OCI-LY7 (cell line): ENCODE results near the gene EIF2B1. TPM values are rescaled to one million over a fixed set of nuclear protein-coding genes. Genes with fewer than 3 reads are reported as not detected.

Experiments used
- BruUV-seq: library from RNA; stranded (reverse); fragments of 400-500 nt; replicated peaks from 2 replicates; lab custom pipeline; 2021; lab: Mats Ljungman, UMichigan
- CTCF ChIA-PET: fragments of 300-600 bp; sonication (Branson Sonifier 250); formaldehyde crosslinking; loops from one replicate; lab custom pipeline; 2022; ENCODE audit warnings: antibody characterized with exemption; ENCODE audit not compliant: unreplicated experiment; lab: Charles Lee
- POLR2A ChIA-PET: fragments of 300-600 bp; sonication (Branson Sonifier 250); formaldehyde crosslinking; loops from one replicate; lab custom pipeline; 2022; ENCODE audit warnings: antibody characterized with exemption; lab: Charles Lee
- DNase-seq: peaks from one replicate; pipeline ENCODE4 v3.0.0-alpha.2; 2015; ENCODE audit warnings: low spot score
- H2AFZ ChIP-seq: fragments of 200-600 bp; sonication (generic), shearing (Covaris generic); 2 replicates; pipeline ENCODE4 v1.6.1; 2014; ENCODE audit warnings: mild to moderate bottlenecking, antibody characterized with exemption, low read length, moderate library complexity
- H3K27ac ChIP-seq: fragments of 200-600 bp; sonication (generic); 2 replicates; pipeline ENCODE4 v1.5.1; 2014; ENCODE audit warnings: mixed run types, low read depth, mild to moderate bottlenecking, moderate library complexity, low read length, inconsistent platforms; ENCODE audit not compliant: poor library complexity, severe bottlenecking
- H3K36me3 ChIP-seq: fragments of 200-600 bp; sonication (generic); 2 replicates; pipeline ENCODE4 v1.6.1; 2014; ENCODE audit warnings: mild to moderate bottlenecking, antibody characterized with exemption, low read length, moderate library complexity, mixed read lengths; ENCODE audit not compliant: insufficient read depth
- H3K4me1 ChIP-seq: fragments of 200-600 bp; sonication (generic); 2 replicates; pipeline ENCODE4 v1.5.1; 2014; ENCODE audit warnings: mild to moderate bottlenecking, low read length; ENCODE audit not compliant: insufficient read depth, poor library complexity, severe bottlenecking
- H3K4me2 ChIP-seq: fragments of 200-600 bp; sonication (generic); 2 replicates; pipeline ENCODE4 v1.6.1; 2014; ENCODE audit warnings: mild to moderate bottlenecking, low read length
- H3K4me3 ChIP-seq: fragments of 200-600 bp; sonication (generic); 2 replicates; pipeline ENCODE4 v1.5.1; 2014; ENCODE audit warnings: mild to moderate bottlenecking, low read depth, low read length; ENCODE audit not compliant: poor library complexity, severe bottlenecking
- H3K79me2 ChIP-seq: fragments of 200-600 bp; sonication (generic); 2 replicates; pipeline ENCODE4 v1.6.1; 2016; ENCODE audit warnings: low read depth, mild to moderate bottlenecking, low read length, moderate library complexity, mixed read lengths; ENCODE audit not compliant: insufficient read depth
- H3K9me2 ChIP-seq: fragments of 200-600 bp; sonication (generic); 2 replicates; pipeline ENCODE4 v1.6.1; 2016; ENCODE audit warnings: mild to moderate bottlenecking, low read length, mixed read lengths; ENCODE audit not compliant: insufficient read depth
- H3K9me3 ChIP-seq: fragments of 200-600 bp; sonication (generic); 2 replicates; pipeline ENCODE4 v1.6.1; 2014; ENCODE audit warnings: mild to moderate bottlenecking, mixed run types, low read length, mixed read lengths
- H4K20me1 ChIP-seq: fragments of 200-600 bp; sonication (generic); 2 replicates; pipeline ENCODE4 v1.6.1; 2014; ENCODE audit warnings: mild to moderate bottlenecking, antibody characterized with exemption, low read length, moderate library complexity, mixed read lengths; ENCODE audit not compliant: insufficient read depth
- EZH2phosphoT487 ChIP-seq: fragments of 200-600 bp; sonication (generic); IDR thresholded peaks from 2 replicates; pipeline ENCODE4 v1.6.1; 2018; ENCODE audit warnings: low read depth, borderline replicate concordance, mild to moderate bottlenecking, mixed run types, antibody characterized with exemption, low read length, moderate library complexity, mixed read lengths
- intact Hi-C: fragments of 100-400 bp; cut with micrococcal nuclease; formaldehyde crosslinking; loops from one replicate; pipeline ENCODE4 v1.10.0; 2022; ENCODE audit not compliant: unreplicated experiment
- total RNA-seq, 2 experiments: library from RNA; depleted of rRNA in 1 of 2; stranded (reverse); fragments of >200 nt in 1 of 2; shearing (Covaris generic) in 1 of 2; gene quantifications; 2 replicates each; pipeline ENCODE4 v1.2.3, GENCODE V29; 2014 to 2022
- TF ChIP-seq, protein P1 (sequence below): fragments of 200-600 bp; sonication (generic); conservative IDR thresholded peaks from 2 replicates; pipeline ENCODE4 v1.5.1; 2014; ENCODE audit warnings: mild to moderate bottlenecking, antibody characterized with exemption, low read length, moderate library complexity, mixed read lengths

EIF2B1 gene
- total RNA-seq, 2 experiments from 2014 or later: 60.3 to 72.8 TPM

DNA sequence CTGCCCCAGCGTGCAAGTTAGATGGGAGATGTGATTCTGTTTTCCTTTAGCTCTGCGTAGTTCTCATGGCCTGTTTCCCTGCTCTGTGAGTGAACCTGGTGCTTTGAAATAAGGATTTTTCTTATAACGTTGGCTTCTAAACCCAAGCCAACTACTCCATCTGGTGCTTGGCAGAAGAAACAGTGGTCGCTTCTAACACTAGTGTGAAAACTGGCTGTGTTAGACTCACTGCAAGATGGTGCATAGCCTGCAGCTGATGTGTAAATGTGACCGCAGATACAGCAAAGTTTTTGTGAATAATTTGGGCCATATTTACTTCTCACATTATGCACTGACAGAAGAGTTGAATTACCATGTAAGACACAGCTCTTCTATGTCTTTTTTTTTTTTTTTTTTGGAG, 12.4 kb upstream of the EIF2B1 start:
- ChIA-PET POLR2A (interaction anchor here (0.6 to 1.8 kb wide), 3 partner anchors 11 to 330 kb away, joined by 3 to 6 read pairs (median 4); no protein-coding TSS in a partner anchor), CTCF (interaction anchor here (0.6 kb wide), 1 partner anchor 25 kb away, joined by 3 read pairs; the partner anchor contains the start of gene TCTN2)
- H2AFZ ChIP-seq: no peak overlapping the region
- no peak overlapping the region for H3K4me2 ChIP-seq
- no peaks in the 10 kb centered on the region for H3K9me3 ChIP-seq
- no peaks in the 10 kb centered on the region for H3K9me2 ChIP-seq
- no peak for TF ChIP-seq EZH2phosphoT487
- TF ChIP-seq, protein P1, sequence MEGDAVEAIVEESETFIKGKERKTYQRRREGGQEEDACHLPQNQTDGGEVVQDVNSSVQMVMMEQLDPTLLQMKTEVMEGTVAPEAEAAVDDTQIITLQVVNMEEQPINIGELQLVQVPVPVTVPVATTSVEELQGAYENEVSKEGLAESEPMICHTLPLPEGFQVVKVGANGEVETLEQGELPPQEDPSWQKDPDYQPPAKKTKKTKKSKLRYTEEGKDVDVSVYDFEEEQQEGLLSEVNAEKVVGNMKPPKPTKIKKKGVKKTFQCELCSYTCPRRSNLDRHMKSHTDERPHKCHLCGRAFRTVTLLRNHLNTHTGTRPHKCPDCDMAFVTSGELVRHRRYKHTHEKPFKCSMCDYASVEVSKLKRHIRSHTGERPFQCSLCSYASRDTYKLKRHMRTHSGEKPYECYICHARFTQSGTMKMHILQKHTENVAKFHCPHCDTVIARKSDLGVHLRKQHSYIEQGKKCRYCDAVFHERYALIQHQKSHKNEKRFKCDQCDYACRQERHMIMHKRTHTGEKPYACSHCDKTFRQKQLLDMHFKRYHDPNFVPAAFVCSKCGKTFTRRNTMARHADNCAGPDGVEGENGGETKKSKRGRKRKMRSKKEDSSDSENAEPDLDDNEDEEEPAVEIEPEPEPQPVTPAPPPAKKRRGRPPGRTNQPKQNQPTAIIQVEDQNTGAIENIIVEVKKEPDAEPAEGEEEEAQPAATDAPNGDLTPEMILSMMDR: no peak
- peaks cover 79% of the 10 kb centered on the region for H3K36me3 ChIP-seq
- H3K27ac ChIP-seq: no peak overlapping the region
- no peak for DNase-seq
- BruUV-seq: no TSS peak
- H3K4me3 ChIP-seq: no peak overlapping the region
- H4K20me1 ChIP-seq: no peaks in the 10 kb centered on the region
- H3K79me2 ChIP-seq: no peaks in the 10 kb centered on the region
- H3K4me1 ChIP-seq: no peaks in the 10 kb centered on the region
- intact Hi-C loops: no loop called here

DNA sequence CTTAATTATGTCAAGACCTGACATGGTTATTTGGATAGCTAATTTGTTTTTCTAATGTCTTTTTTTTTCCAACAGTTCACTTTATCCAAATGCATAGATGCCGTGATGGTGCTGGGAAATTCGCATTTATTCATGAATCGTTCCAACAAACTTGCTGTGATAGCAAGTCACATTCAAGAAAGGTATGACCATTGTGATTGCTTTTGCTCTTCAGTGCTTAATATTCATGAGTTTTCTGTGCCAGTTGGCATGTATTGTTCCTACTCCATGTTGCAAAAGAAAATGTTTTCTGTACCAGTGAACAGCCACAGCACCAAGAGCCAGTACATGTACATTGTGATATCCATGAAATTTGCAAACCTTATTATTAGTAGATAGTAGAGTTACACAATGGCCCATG, 11.9 kb upstream of the EIF2B1 start:
- H2AFZ ChIP-seq: no peak overlapping the region
- H3K4me3 ChIP-seq: no peak overlapping the region
- ChIA-PET POLR2A (interaction anchor here (0.6 to 1.8 kb wide), 4 partner anchors 11 to 404 kb away, joined by 3 to 6 read pairs (median 3); no protein-coding TSS in a partner anchor), CTCF (interaction anchor here (0.6 kb wide), 1 partner anchor 25 kb away, joined by 3 read pairs; the partner anchor contains the start of gene TCTN2)
- peaks cover 78% of the 10 kb centered on the region for H3K36me3 ChIP-seq
- no peak for DNase-seq
- H3K4me2 ChIP-seq: no peak overlapping the region
- BruUV-seq: no TSS peak
- no peak overlapping the region for H3K27ac ChIP-seq
- intact Hi-C loops: no loop called here
- no peaks in the 10 kb centered on the region for H3K4me1 ChIP-seq
- TF ChIP-seq EZH2phosphoT487: no peak
- TF ChIP-seq, protein P1: no peak
- H3K9me3 ChIP-seq: no peaks in the 10 kb centered on the region
- H3K9me2 ChIP-seq: no peaks in the 10 kb centered on the region
- no peaks in the 10 kb centered on the region for H3K79me2 ChIP-seq
- no peaks in the 10 kb centered on the region for H4K20me1 ChIP-seq

DNA sequence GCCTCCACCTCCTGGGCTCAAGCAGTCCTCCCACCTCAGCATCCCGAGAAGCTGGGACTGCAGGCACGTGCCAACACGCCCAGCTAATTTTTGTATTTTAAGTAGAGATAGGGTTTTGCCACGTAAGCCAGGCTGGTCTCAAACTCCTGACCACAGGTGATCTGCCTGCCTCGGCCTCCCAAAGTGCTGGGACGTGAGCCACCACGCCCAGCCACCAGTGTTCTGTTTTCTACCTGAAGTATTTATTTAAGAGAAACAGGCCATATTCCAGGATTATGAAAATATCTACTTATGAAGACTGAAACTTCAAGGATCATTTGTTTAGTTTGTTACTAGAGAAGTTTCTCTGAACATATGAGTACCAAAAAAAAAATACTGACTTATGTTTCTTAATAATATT, 10.4 kb upstream of the EIF2B1 start:
- peaks cover 6% of the 10 kb centered on the region; the same call in 1 of the 2 replicates for H3K79me2 ChIP-seq
- H2AFZ ChIP-seq: no peak overlapping the region
- H3K4me3 ChIP-seq: no peak overlapping the region
- no peaks in the 10 kb centered on the region for H3K9me2 ChIP-seq
- BruUV-seq: no TSS peak
- H3K4me2 ChIP-seq: no peak overlapping the region
- TF ChIP-seq EZH2phosphoT487: no peak
- TF ChIP-seq, protein P1: no peak
- no peaks in the 10 kb centered on the region for H3K4me1 ChIP-seq
- H3K9me3 ChIP-seq: no peaks in the 10 kb centered on the region
- no peak overlapping the region for H3K27ac ChIP-seq
- peaks cover 72% of the 10 kb centered on the region for H3K36me3 ChIP-seq
- no peak for DNase-seq
- CTCF ChIA-PET: no interaction called here
- POLR2A ChIA-PET: interaction anchor here (0.6 to 0.7 kb wide), 4 partner anchors 35 to 412 kb away, joined by 3 to 4 read pairs (median 3); no protein-coding TSS in a partner anchor
- intact Hi-C loops: no loop called here
- H4K20me1 ChIP-seq: no peaks in the 10 kb centered on the region
